NT2/D1 (cell line): ENCODE measurements around the gene MCTP1.

Experiments used
- DNase-seq: peaks from one replicate; pipeline ENCODE4 v3.0.0-alpha.2; 2011; ENCODE audit warnings: low read depth, low spot score
- H3K27me3 ChIP-seq: 2 replicates; pipeline ENCODE4 v1.6.0; 2011; ENCODE audit warnings: mild to moderate bottlenecking; ENCODE audit not compliant: insufficient read length, insufficient read depth
- H3K36me3 ChIP-seq: 2 replicates; pipeline ENCODE4 v1.6.1; 2011; ENCODE audit warnings: mild to moderate bottlenecking, low read length, mixed read lengths; ENCODE audit not compliant: insufficient read depth, insufficient read length
- H3K4me1 ChIP-seq: 2 replicates; pipeline ENCODE4 v1.5.1; 2011; ENCODE audit not compliant: insufficient read depth, insufficient read length
- H3K4me3 ChIP-seq: 2 replicates; pipeline ENCODE4 v1.5.1; 2011; ENCODE audit warnings: low read depth; ENCODE audit not compliant: insufficient read length
- H3K9ac ChIP-seq: 2 replicates; pipeline ENCODE4 v1.6.0; 2011; ENCODE audit warnings: low read depth; ENCODE audit not compliant: insufficient read length
- H3K9me3 ChIP-seq: 2 replicates; pipeline ENCODE4 v1.5.1; 2011; ENCODE audit warnings: mild to moderate bottlenecking, low read length; ENCODE audit not compliant: insufficient read depth
- SUZ12 ChIP-seq: IDR thresholded peaks from 2 replicates; pipeline ENCODE4 v1.6.1; 2011; ENCODE audit not compliant: insufficient read length, insufficient read depth; ENCODE audit errors: extremely low read depth
- YY1 ChIP-seq: IDR thresholded peaks from 2 replicates; pipeline ENCODE4 v1.6.1; 2011; ENCODE audit not compliant: insufficient read length, insufficient read depth
- ZNF274 ChIP-seq: IDR thresholded peaks from 2 replicates; pipeline ENCODE4 v1.6.1; 2011; ENCODE audit warnings: mild to moderate bottlenecking, low read depth, low read length

The MCTP1 gene

GRCh38 chr5:95081500-95081960 is 203.4 kb downstream of the MCTP1 start:
- no peak for DNase-seq
- no peaks in the 10 kb centered on the region for H3K4me1 ChIP-seq
- no peaks in the 10 kb centered on the region for H3K9me3 ChIP-seq
- no peak overlapping the region for H3K4me3 ChIP-seq
- H3K9ac ChIP-seq: no peak overlapping the region
- TF ChIP-seq YY1 (no peak), ZNF274 (no peak), SUZ12 (no peak)
- H3K36me3 ChIP-seq: no peaks in the 10 kb centered on the region
- H3K27me3 ChIP-seq: no peaks in the 10 kb centered on the region

GRCh38 chr5:95080441-95080840 is 204.5 kb downstream of the MCTP1 start:
- Histone ChIP-seq H3K4me3 (no peak overlapping the region), H3K4me1 (no peaks in the 10 kb centered on the region), H3K9me3 (no peaks in the 10 kb centered on the region), H3K36me3 (no peaks in the 10 kb centered on the region), H3K9ac (no peak overlapping the region), H3K27me3 (no peaks in the 10 kb centered on the region)
- TF ChIP-seq SUZ12 (no peak), YY1 (no peak), ZNF274 (no peak)
- no peak for DNase-seq

GRCh38 chr5:95080030-95080429 is 204.9 kb downstream of the MCTP1 start:
- Histone ChIP-seq H3K27me3 (no peaks in the 10 kb centered on the region), H3K4me1 (no peaks in the 10 kb centered on the region), H3K9ac (no peak overlapping the region), H3K36me3 (no peaks in the 10 kb centered on the region), H3K9me3 (no peaks in the 10 kb centered on the region), H3K4me3 (no peak overlapping the region)
- DNase-seq: no peak
- no peak for TF ChIP-seq YY1
- no peak for TF ChIP-seq SUZ12

- Histone ChIP-seq H3K4me3 (no peak overlapping the region), H3K36me3 (no peaks in the 10 kb centered on the region), H3K27me3 (no peaks in the 10 kb centered on the region), H3K9ac (no peak overlapping the region), H3K4me1 (no peaks in the 10 kb centered on the region), H3K9me3 (no peaks in the 10 kb centered on the region)
- no peak for DNase-seq
- no peak for TF ChIP-seq ZNF274
- TF ChIP-seq SUZ12: no peak
- no peak for TF ChIP-seq YY1
Measured at GRCh38 chr5:95078868-95079267, 206.0 kb downstream of the MCTP1 start.

- Histone ChIP-seq H3K27me3 (no peaks in the 10 kb centered on the region), H3K9ac (no peak overlapping the region), H3K9me3 (no peaks in the 10 kb centered on the region), H3K4me3 (no peak overlapping the region), H3K36me3 (no peaks in the 10 kb centered on the region), H3K4me1 (no peaks in the 10 kb centered on the region)
- no peak for DNase-seq
- TF ChIP-seq ZNF274: no peak
- no peak for TF ChIP-seq YY1
- TF ChIP-seq SUZ12: no peak
Measured at GRCh38 chr5:95076395-95077185, 208.3 kb downstream of the MCTP1 start.

- H3K4me3 ChIP-seq: no peak overlapping the region
Measured at GRCh38 chr5:95075111-95075510, 209.8 kb downstream of the MCTP1 start.

GRCh38 chr5:95072281-95072680 is 212.6 kb downstream of the MCTP1 start:
- H3K4me3 ChIP-seq: no peak overlapping the region
- H3K9me3 ChIP-seq: no peaks in the 10 kb centered on the region
- no peak for DNase-seq
- no peaks in the 10 kb centered on the region for H3K4me1 ChIP-seq
- H3K27me3 ChIP-seq: no peaks in the 10 kb centered on the region
- no peaks in the 10 kb centered on the region for H3K36me3 ChIP-seq
- no peak for TF ChIP-seq SUZ12
- no peak for TF ChIP-seq ZNF274
- no peak for TF ChIP-seq YY1
- H3K9ac ChIP-seq: no peak overlapping the region

More at GRCh38 chr5:95075111-95075510, 209.8 kb downstream of the MCTP1 start:
- Histone ChIP-seq H3K9ac (no peak overlapping the region), H3K9me3 (no peaks in the 10 kb centered on the region), H3K36me3 (no peaks in the 10 kb centered on the region), H3K4me1 (no peaks in the 10 kb centered on the region), H3K27me3 (no peaks in the 10 kb centered on the region)
- TF ChIP-seq SUZ12: no peak
- no peak for TF ChIP-seq ZNF274
- no peak for TF ChIP-seq YY1
- DNase-seq: no peak
